Fibroblast of skin of left quadriceps (primary cell): ENCODE data around the gene ARHGAP15.

Source experiments
- DNase-seq, 2 experiments: peaks; one replicate each; pipeline ENCODE4 v3.0.0-alpha.2; 2013; ENCODE audit warnings: low read depth in 2 of 2

The ARHGAP15 gene

GRCh38 chr2:143579456-143579855 is 450.2 kb downstream of the ARHGAP15 start:
- no peak for DNase-seq

GRCh38 chr2:143581134-143581533 is 451.9 kb downstream of the ARHGAP15 start:
- no peak for DNase-seq

GRCh38 chr2:143582046-143582747 is 453.0 kb downstream of the ARHGAP15 start:
- peak in 1 of 2 experiments; percentile 16 for DNase-seq

GRCh38 chr2:143584936-143585335 is 455.7 kb downstream of the ARHGAP15 start:
- DNase-seq = no peak

- no peak for DNase-seq
These were observed 456.9 kb downstream of the ARHGAP15 start for GRCh38 chr2:143586119-143586518.

GRCh38 chr2:143588746-143589145 is 459.5 kb downstream of the ARHGAP15 start:
- DNase-seq = no peak

- DNase-seq = no peak
These were observed 464.9 kb downstream of the ARHGAP15 start for GRCh38 chr2:143594161-143594560.

- DNase-seq = no peak
These were observed 465.5 kb downstream of the ARHGAP15 start for GRCh38 chr2:143594745-143595144.

GRCh38 chr2:143600116-143600515 is 470.9 kb downstream of the ARHGAP15 start:
- no peak for DNase-seq

- DNase-seq = no peak
These were observed 472.6 kb downstream of the ARHGAP15 start for GRCh38 chr2:143601828-143602227.

GRCh38 chr2:143603035-143603655 is 473.9 kb downstream of the ARHGAP15 start:
- no peak for DNase-seq

- DNase-seq = no peak
These were observed 474.8 kb downstream of the ARHGAP15 start for GRCh38 chr2:143603846-143604565.

GRCh38 chr2:143604566-143604959 is 475.3 kb downstream of the ARHGAP15 start:
- DNase-seq = no peak

- no peak for DNase-seq
These were observed 478.2 kb downstream of the ARHGAP15 start for GRCh38 chr2:143607231-143608062.

- no peak for DNase-seq
These were observed 478.8 kb downstream of the ARHGAP15 start for GRCh38 chr2:143608063-143608423.

GRCh38 chr2:143608758-143609157 is 479.5 kb downstream of the ARHGAP15 start:
- DNase-seq = no peak

GRCh38 chr2:143611336-143611735 is 482.1 kb downstream of the ARHGAP15 start:
- no peak for DNase-seq

- no peak for DNase-seq
These were observed 486.3 kb downstream of the ARHGAP15 start for GRCh38 chr2:143615562-143615961.

GRCh38 chr2:143616452-143616851 is 487.2 kb downstream of the ARHGAP15 start:
- DNase-seq = no peak

GRCh38 chr2:143617803-143618415 is 488.7 kb downstream of the ARHGAP15 start:
- DNase-seq = no peak

GRCh38 chr2:143622106-143622505 is 492.9 kb downstream of the ARHGAP15 start:
- DNase-seq = no peak
